Measurements from ENCODE around the gene AKR1B15. TPM values are rescaled to one million over a fixed set of nuclear protein-coding genes. Genes with fewer than 3 reads are reported as not detected.

The AKR1B15 gene
- polyA plus RNA-seq, 2 of the 4 experiments (the other 2 are of a cell fraction), result 17.9 to 24.7 TPM

DNA sequence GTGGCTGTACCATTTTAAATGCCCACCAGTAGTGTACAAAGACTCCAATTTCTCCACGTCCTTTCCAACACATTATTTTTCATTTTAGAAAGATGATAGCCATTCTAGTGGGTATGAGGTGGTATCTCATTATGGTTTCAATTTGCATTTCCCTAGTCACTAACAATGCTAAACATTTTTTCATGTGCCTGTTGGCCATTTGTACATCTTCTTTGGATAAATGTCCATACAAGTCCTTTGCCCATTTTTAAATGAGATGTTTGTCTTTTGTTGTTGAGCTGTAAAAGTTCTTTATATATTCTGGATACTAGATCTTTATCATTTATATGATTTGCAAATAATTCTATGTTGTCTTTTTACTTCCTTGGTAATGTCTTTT lies 78.9 kb downstream of the AKR1B15 start:
- CTCF ChIA-PET, result interaction anchor here (1.2 to 1.4 kb wide), 2 partner anchors 14 to 59 kb away, joined by 3 to 4 read pairs; no protein-coding TSS in a partner anchor
- TF ChIP-seq KDM5A (IDR thresholded peaks at IDR 0.05) (no peak), FOSB (CRISPR knock-in tag; IDR thresholded peaks at IDR 0.05) (peak; percentile 45; the same call in 1 of the 2 replicates)
- no peak overlapping the region for H3K27ac ChIP-seq
- no peaks in the 10 kb centered on the region for H3K9me3 ChIP-seq
- ATAC-seq (no peak), FAIRE-seq (no peak), DNase-seq (ENCODE audit: low read depth in 1 of 2, low spot score in 1 of 2) (no peak)
- H3K4me3 ChIP-seq, result no peak overlapping the region
- H3K4me1 ChIP-seq, result no peaks in the 10 kb centered on the region
- no peak overlapping the region for H3K4me2 ChIP-seq
- WGBS (ENCODE audit: missing lambda C conversion rate), result 0% methylated on average over 1 of the region's 1 CpG
- POLR2A ChIA-PET, result no interaction called here

DNA sequence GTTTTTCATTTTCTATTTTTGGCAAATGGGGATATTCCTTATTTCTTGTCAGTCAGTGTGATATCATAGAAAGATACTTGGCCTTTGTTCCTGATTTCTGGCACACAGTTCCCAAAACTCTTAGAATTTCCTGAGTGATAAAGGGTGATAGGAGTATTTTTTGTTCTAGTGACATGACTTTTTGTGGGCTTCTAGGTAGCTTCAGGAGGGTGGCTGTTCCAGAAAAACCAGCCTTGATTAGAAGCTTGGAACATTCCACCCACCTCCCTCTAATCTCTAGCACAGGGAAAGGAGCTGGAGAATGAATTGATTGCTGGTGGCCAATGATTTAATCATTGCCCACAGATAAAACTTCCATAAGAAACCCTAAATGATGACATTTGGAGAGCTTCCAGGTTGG lies 80.5 kb downstream of the AKR1B15 start:
- H3K4me2 ChIP-seq, result no peak overlapping the region
- ChIA-PET CTCF (interaction anchor here (0.8 to 6.8 kb wide), 11 partner anchors 8 to 356 kb away, joined by 3 to 63 read pairs (median 5); partner anchors contain the start of gene BPGM), POLR2A (no interaction called here)
- H3K9me3 ChIP-seq, result no peaks in the 10 kb centered on the region
- no peak for TF ChIP-seq FOSB (CRISPR knock-in tag; IDR thresholded peaks at IDR 0.05)
- no peak overlapping the region for H3K4me3 ChIP-seq
- H3K4me1 ChIP-seq, result no peaks in the 10 kb centered on the region
- FAIRE-seq (no peak), ATAC-seq (no peak), DNase-seq (ENCODE audit: low read depth in 1 of 2, low spot score in 1 of 2) (no peak)
- H3K27ac ChIP-seq, result no peak overlapping the region

Other genes starting within 250 kb of the AKR1B15 start
- 73.0 and 83.9 TPM in 2 replicates for gene SLC35B4, start 232.2 kb upstream of the AKR1B15 start, polyA plus RNA-seq (2011; rRNA removed)
- 29.1 to 36.0 TPM (median 32.8 TPM) in 3 replicates for gene SLC35B4, start 232.2 kb upstream of the AKR1B15 start, polyA plus RNA-seq (2017; fragmentation: RNase III; extraction: RNeasy Plus Mini Kit Qiagen cat#74134 plus additional on column Dnase treatment)
- 1,636 and 1,761 TPM in 2 replicates for gene AKR1B1, start 90.0 kb upstream of the AKR1B15 start, polyA plus RNA-seq (2011; rRNA removed)
- 4,339 to 6,918 TPM (median 6,205 TPM) in 3 replicates for gene AKR1B1, start 90.0 kb upstream of the AKR1B15 start, polyA plus RNA-seq (2017; fragmentation: RNase III; extraction: RNeasy Plus Mini Kit Qiagen cat#74134 plus additional on column Dnase treatment)
- gene AKR1B10, start 21.5 kb upstream of the AKR1B15 start, polyA plus RNA-seq (2011; rRNA removed), result 5,007 and 5,423 TPM in 2 replicates
- gene AKR1B10, start 21.5 kb upstream of the AKR1B15 start, polyA plus RNA-seq (2017; fragmentation: RNase III; extraction: RNeasy Plus Mini Kit Qiagen cat#74134 plus additional on column Dnase treatment), result 2,953 to 3,542 TPM (median 3,237 TPM) in 3 replicates
- gene BPGM, start 97.7 kb downstream of the AKR1B15 start, polyA plus RNA-seq (2011; rRNA removed), result 21.2 and 28.3 TPM in 2 replicates
- 16.3 to 19.4 TPM (median 18.7 TPM) in 3 replicates for gene BPGM, start 97.7 kb downstream of the AKR1B15 start, polyA plus RNA-seq (2017; fragmentation: RNase III; extraction: RNeasy Plus Mini Kit Qiagen cat#74134 plus additional on column Dnase treatment)
- 104 and 136 TPM in 2 replicates for gene CALD1, start 230.5 kb downstream of the AKR1B15 start, polyA plus RNA-seq (2011; rRNA removed)
- 144 to 165 TPM (median 150 TPM) in 3 replicates for gene CALD1, start 230.5 kb downstream of the AKR1B15 start, polyA plus RNA-seq (2017; fragmentation: RNase III; extraction: RNeasy Plus Mini Kit Qiagen cat#74134 plus additional on column Dnase treatment)